ENCODE measurements around the gene SLC48A1. TPM values are rescaled to one million over a fixed set of nuclear protein-coding genes. Genes with fewer than 3 reads are reported as not detected.

Gene SLC48A1
- polyA plus RNA-seq, 1 of the 3 experiments (the other 2 are of a cell fraction), result 7.3 TPM

DNA sequence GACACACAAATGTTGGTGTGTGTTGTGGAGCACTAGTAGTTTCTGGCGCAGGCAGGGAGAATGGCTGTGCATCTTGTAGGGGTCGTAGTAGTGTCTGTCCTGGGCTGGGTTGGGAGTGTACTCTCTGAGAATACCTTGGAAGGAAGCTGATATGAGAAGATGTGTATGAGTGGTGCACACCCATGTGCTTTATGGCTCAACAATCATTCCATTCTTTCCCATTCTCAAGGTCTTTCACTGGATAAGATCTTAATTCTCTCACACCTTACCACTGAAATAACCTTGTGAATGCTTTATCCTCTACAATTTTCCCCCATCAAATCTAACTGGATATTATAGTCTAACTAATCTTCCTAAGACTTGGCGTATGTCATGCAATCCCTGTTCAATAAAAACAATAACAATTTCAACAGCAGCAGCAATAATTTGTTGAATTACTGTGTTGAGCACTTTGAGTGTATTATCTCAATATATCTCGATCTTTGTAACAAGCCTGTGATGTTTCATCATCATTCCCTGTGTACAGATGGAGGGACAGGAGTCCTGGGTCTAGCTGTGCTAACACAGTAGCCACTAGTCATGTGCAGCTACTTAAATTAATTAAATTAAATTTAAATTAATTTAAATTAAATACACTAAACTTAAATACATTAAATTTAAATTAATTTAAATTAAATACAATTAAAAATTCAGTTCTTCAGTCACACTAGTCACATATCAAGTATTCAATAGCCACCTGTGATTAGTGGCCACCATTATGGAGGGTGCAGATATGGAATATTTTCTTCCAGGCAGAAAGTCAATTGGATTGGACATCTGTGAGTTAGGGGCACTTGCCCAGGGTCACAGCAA lies 3.6 kb upstream of the SLC48A1 start:
- TF ChIP-seq GATA2 (CRISPR knock-in tag; IDR thresholded peaks at IDR 0.05) (peak; percentile 16; the same call in 1 of the 2 replicates), EZH2phosphoT487 (IDR thresholded peaks at IDR 0.05; ENCODE audit: borderline replicate concordance, low read depth) (no peak), EP300 (IDR thresholded peaks at IDR 0.05; ENCODE audit: borderline replicate concordance in 1 of 2, low read depth in 1 of 2, low read length in 1 of 2) (peak in 1 of 2 experiments; percentile 15; a peak in 1 of 4 replicates)
- TF ChIP-seq, protein P1, sequence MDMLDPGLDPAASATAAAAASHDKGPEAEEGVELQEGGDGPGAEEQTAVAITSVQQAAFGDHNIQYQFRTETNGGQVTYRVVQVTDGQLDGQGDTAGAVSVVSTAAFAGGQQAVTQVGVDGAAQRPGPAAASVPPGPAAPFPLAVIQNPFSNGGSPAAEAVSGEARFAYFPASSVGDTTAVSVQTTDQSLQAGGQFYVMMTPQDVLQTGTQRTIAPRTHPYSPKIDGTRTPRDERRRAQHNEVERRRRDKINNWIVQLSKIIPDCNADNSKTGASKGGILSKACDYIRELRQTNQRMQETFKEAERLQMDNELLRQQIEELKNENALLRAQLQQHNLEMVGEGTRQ (IDR thresholded peaks at IDR 0.05; ENCODE audit: borderline replicate concordance, low read depth, low read length), result no peak
- TF ChIP-seq, protein P2, sequence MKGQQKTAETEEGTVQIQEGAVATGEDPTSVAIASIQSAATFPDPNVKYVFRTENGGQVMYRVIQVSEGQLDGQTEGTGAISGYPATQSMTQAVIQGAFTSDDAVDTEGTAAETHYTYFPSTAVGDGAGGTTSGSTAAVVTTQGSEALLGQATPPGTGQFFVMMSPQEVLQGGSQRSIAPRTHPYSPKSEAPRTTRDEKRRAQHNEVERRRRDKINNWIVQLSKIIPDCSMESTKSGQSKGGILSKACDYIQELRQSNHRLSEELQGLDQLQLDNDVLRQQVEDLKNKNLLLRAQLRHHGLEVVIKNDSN (IDR thresholded peaks at IDR 0.05; ENCODE audit: borderline replicate concordance, low read depth), result no peak
- H3K9me3 ChIP-seq, result no peaks in the 10 kb centered on the region
- peaks cover 10 to 23% of the 10 kb centered on the region in 2 experiments; a peak in 2 of 4 replicates for H3K4me1 ChIP-seq (ENCODE audit: control insufficient read depth in 1 of 2, insufficient read depth in 2 of 2, low read depth in 1 of 2, low read length in 1 of 2)
- no peak overlapping the region for H3K27ac ChIP-seq (ENCODE audit: low read depth in 2 of 2, low read length in 1 of 2)
- ChIA-PET CTCF (interaction anchor here (6.7 to 22.9 kb wide), 4 partner anchors 8 to 67 kb away, joined by 90 to 1294 read pairs (median 386); partner anchors contain the start of genes ENDOU, RAPGEF3 and RPAP3), POLR2A (interaction anchor here (1.6 kb wide), 1 partner anchor 33 kb away, joined by 7 read pairs; no protein-coding TSS in a partner anchor)
- H3K9me2 ChIP-seq, result no peaks in the 10 kb centered on the region
- H2AFZ ChIP-seq (ENCODE audit: low read depth), result no peak overlapping the region
- no peaks in the 10 kb centered on the region for H4K20me1 ChIP-seq (ENCODE audit: insufficient read depth)
- no peak overlapping the region for H3K9ac ChIP-seq
- WGBS (ENCODE audit: low lambda C conversion rate), result 83% methylated on average over 4 of the region's 4 CpGs
- DNase-seq, result no peak
- H3F3A ChIP-seq (replicated peaks; ENCODE audit: insufficient read depth), result no peaks in the 10 kb centered on the region
- no peaks in the 10 kb centered on the region for H3K36me3 ChIP-seq (replicated peaks in 1 of 2; ENCODE audit: control insufficient read depth in 1 of 2, insufficient read depth in 2 of 2, low read length in 1 of 2)
- H3K4me2 ChIP-seq, result no peak overlapping the region
- no peaks in the 10 kb centered on the region for H3K27me3 ChIP-seq (ENCODE audit: insufficient read depth)
- H3K79me2 ChIP-seq (ENCODE audit: insufficient read depth), result no peaks in the 10 kb centered on the region
- H3K4me3 ChIP-seq (ENCODE audit: low read depth in 2 of 2, low read length in 1 of 2), result no peak overlapping the region

DNA sequence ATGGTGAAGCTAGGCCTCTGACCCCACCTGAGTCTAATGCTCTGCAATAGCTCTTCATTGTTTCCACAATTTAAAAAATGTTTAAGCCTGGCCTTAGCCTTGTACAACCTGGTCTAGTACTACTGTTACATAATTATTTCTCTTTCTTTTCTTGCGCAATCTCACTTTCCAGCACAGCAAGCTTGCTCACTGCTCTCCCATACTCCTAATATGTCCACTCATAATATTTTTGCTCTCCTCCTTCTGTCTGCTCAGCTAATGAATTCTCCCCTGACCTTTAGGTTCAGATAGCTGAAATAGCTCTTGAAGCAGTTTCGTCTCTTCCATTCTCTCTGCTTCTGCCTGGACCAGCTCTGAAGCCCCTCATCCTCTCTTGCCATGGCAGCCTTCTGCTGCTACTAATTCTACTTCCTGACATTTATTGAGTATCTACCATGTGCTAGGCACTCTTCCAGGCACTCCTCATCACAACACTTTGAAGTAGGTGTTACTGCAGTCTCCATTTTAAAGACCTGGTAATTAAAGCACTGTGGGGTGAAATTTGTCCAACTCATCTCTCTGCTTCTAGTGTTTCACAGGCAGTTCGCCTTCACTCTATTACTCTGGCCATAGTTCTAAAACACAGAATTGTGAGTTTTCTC lies 2.8 kb upstream of the SLC48A1 start:
- Histone ChIP-seq H4K20me1 (ENCODE audit: insufficient read depth) (no peaks in the 10 kb centered on the region), H3K9me2 (no peaks in the 10 kb centered on the region), H3K36me3 (replicated peaks in 1 of 2; ENCODE audit: control insufficient read depth in 1 of 2, insufficient read depth in 2 of 2, low read length in 1 of 2) (no peaks in the 10 kb centered on the region), H3K9ac (no peak overlapping the region), H3F3A (replicated peaks; ENCODE audit: insufficient read depth) (no peaks in the 10 kb centered on the region), H3K4me3 (ENCODE audit: low read depth in 2 of 2, low read length in 1 of 2) (no peak overlapping the region), H3K27me3 (ENCODE audit: insufficient read depth) (no peaks in the 10 kb centered on the region), H3K4me2 (no peak overlapping the region), H2AFZ (ENCODE audit: low read depth) (no peak overlapping the region), H3K4me1 (ENCODE audit: control insufficient read depth in 1 of 2, insufficient read depth in 2 of 2, low read depth in 1 of 2, low read length in 1 of 2) (peaks cover 10 to 29% of the 10 kb centered on the region in 2 experiments; a peak in 2 of 4 replicates), H3K79me2 (ENCODE audit: insufficient read depth) (no peaks in the 10 kb centered on the region), H3K9me3 (no peaks in the 10 kb centered on the region), H3K27ac (ENCODE audit: low read depth in 2 of 2, low read length in 1 of 2) (no peak overlapping the region)
- TF ChIP-seq, protein P3, sequence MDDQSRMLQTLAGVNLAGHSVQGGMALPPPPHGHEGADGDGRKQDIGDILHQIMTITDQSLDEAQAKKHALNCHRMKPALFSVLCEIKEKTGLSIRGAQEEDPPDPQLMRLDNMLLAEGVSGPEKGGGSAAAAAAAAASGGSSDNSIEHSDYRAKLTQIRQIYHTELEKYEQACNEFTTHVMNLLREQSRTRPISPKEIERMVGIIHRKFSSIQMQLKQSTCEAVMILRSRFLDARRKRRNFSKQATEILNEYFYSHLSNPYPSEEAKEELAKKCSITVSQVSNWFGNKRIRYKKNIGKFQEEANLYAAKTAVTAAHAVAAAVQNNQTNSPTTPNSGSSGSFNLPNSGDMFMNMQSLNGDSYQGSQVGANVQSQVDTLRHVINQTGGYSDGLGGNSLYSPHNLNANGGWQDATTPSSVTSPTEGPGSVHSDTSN (IDR thresholded peaks at IDR 0.05), result no peak
- TF ChIP-seq, protein P1 (IDR thresholded peaks at IDR 0.05; ENCODE audit: borderline replicate concordance, low read depth, low read length), result no peak
- TF ChIP-seq, protein P4, sequence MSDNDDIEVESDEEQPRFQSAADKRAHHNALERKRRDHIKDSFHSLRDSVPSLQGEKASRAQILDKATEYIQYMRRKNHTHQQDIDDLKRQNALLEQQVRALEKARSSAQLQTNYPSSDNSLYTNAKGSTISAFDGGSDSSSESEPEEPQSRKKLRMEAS (IDR thresholded peaks at IDR 0.05; ENCODE audit: low read depth), result no peak
- TF ChIP-seq, protein P5, sequence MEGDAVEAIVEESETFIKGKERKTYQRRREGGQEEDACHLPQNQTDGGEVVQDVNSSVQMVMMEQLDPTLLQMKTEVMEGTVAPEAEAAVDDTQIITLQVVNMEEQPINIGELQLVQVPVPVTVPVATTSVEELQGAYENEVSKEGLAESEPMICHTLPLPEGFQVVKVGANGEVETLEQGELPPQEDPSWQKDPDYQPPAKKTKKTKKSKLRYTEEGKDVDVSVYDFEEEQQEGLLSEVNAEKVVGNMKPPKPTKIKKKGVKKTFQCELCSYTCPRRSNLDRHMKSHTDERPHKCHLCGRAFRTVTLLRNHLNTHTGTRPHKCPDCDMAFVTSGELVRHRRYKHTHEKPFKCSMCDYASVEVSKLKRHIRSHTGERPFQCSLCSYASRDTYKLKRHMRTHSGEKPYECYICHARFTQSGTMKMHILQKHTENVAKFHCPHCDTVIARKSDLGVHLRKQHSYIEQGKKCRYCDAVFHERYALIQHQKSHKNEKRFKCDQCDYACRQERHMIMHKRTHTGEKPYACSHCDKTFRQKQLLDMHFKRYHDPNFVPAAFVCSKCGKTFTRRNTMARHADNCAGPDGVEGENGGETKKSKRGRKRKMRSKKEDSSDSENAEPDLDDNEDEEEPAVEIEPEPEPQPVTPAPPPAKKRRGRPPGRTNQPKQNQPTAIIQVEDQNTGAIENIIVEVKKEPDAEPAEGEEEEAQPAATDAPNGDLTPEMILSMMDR (IDR thresholded peaks at IDR 0.05), result no peak
- TF ChIP-seq RAD21 (IDR thresholded peaks at IDR 0.05; ENCODE audit: low read length) (no peak), FOXJ3 (CRISPR knock-in tag; IDR thresholded peaks at IDR 0.05) (no peak)
- POLR2A ChIA-PET, result interaction anchor here (1.6 kb wide), 1 partner anchor 33 kb away, joined by 7 read pairs; no protein-coding TSS in a partner anchor
- CTCF ChIA-PET, result interaction anchor here (6.7 to 22.9 kb wide), 4 partner anchors 7 to 66 kb away, joined by 90 to 1294 read pairs (median 386); partner anchors contain the start of genes ENDOU, RAPGEF3 and RPAP3
- DNase-seq, result no peak
- 87% methylated on average over 3 of the region's 3 CpGs for WGBS (ENCODE audit: low lambda C conversion rate)

Data from SK-N-SH (cell line).